Stimulated activated CD8-positive, alpha-beta memory T cell treated with anti-CD3 and anti-CD28 coated beads, Interleukin-7, amount 100 ng/mL, for 48 hours (primary cell): ENCODE data around the gene STK36.
A peak's percentile ranks its signal among the peaks of the same experiment; 100 is the strongest.

Experiments
- DNase-seq, 2 donors: peaks; one replicate each; pipeline ENCODE4 v3.0.0-alpha.2; 2020; ENCODE audit warnings: low read depth in 1 of 2; ENCODE audit errors: extremely low read depth in 1 of 2

The STK36 gene

DNA sequence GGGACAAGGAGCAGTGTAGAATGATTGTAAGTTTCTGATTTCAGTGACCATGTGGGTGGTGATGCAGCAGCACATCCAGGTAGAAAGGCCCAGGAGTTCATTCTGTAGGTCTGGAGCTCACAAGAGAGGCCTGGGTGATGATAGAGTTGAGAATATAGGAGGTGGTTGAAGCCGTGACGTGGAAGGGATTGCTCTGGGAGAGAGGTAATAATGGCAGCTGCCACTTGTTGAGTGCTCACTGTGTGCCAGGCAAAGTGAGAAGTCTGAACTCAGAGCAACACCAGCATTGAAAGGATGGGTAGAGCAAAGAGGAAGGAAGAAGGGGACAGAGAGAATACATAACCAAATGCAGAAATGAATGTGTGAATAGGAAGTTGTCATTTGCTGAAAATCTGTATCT is 42.0 kb downstream of the STK36 start:
- DNase-seq, result no peak

- DNase-seq, result no peak
Observed at GRCh38 chr2:218716070-218716469, 44.2 kb downstream of the STK36 start.

DNA sequence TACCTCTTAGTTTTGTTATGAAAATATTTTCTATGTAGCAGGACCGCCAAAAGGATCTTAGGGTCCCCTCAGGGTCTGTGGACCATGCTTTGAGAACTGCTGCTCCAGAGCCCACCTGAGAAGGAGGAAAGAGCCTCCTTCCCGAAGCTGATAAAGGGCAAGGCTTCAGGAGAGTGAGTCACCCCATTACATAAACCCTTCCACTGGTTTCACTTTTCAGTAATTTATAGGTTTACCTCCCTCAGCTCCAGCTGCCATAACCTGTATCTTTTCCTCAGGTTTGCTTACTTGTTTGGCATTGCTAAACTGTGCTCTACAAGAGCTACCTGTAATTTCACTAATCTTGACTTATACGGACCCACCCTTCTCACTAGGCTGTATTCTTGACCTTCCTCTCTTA is 45.4 kb downstream of the STK36 start:
- no peak for DNase-seq

DNA sequence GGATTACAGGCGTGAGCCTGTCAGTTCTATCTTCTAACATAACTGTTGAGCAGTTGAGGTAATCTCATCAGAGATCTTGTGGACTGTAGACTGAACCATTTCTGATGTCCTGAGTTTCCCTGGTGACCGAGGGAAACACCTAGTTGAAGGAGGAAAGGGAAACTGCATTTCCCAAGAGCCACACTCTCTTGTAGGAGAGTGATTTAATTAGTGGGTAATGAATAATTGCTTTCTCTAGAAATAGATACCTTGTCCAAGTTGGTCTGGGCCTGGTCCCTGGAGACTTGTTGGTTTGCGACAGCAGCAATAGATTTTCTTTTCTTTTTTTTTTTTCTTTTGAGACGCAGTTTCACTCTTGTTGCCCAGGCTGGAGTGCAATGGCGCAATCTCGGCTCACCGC is 46.2 kb downstream of the STK36 start:
- DNase-seq, result no peak

GRCh38 chr2:218719457-218719856 is 47.6 kb downstream of the STK36 start:
- DNase-seq, result no peak

DNA sequence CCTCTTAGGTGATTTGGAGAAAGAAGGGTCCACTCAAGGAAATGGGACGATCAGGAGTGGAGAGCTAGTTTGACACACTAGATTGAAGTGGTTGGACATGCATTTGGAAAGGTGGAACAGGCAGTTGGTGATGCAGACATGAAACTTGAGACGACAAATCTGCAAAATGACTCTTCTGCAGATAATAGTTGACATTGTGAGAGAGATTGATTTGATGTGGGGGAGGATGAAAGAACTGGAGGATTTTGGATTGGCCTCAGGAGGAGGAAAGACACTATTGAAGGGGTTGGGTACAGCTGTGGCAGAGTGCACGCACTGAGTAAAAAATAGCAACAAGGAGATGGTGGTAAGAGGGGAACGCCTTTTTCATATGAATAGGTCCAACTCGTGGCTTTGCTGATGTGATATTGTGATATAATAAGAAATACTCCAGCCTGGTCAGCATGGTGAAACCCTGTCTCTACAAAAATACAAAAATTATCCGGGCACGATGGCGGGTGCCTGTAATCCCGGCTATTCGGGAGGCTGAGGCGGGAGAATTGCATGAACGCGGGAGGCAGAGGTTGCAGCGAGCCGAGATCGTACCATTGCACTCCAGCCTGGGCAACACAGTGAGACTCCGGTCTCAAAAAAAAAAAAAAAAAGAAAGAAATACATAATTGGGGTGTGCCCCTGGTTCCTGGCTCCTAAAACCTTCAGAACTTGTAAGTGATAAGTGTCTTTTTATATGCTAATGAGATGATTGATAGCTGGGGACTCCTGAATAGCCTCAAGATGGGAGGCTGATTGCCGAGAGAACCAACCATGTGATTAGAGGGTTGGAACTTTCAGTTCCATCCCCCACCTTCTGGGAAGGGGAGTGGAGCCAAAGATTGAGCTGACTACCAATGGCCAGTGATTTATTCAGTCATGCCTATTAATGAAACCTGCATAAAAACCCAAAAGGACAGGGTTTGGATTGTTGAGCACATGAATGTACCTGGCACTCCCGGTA is 48.5 kb downstream of the STK36 start:
- no peak for DNase-seq

DNA sequence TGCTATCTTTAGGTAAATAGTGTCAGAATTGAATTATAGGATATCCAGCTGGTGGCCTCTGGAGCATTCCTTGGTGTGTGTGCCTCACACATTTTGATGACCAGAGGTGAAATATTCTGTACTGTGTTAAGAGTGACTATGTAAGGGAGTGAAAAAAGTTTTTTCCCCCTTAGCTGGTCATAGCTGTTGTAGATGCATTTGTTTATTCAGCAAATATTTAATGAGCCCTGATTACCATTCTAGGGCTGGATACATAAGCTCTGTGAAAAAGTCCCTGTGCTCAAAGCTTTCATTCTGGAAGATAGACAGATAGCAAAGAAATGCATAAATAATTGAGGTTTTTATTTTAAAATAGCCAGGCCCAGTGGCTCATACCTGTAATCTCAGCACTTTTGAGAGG is 49.6 kb downstream of the STK36 start:
- no peak for DNase-seq

GRCh38 chr2:218721934-218722333 is 50.0 kb downstream of the STK36 start:
- DNase-seq, result no peak

DNA sequence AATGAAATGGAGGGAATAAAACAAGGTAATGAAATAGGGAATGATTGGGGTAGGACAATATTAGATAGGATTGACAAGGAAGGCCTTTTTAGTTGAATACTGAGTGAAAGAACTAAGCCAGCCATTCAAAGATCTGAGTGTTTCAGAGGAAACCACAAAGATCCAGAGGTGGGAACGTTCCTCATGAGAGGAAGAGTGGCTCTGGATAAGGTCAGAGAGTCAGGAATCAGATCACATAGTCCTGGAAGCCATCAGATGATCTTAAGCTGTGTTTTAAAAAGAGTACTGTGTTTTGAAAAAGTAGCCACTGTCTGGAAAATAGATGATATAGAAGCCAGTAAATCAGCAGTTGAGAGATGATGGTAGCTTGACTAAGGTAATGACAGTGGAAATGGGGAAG is 50.5 kb downstream of the STK36 start:
- no peak for DNase-seq

GRCh38 chr2:218722876-218723785 is 51.2 kb downstream of the STK36 start:
- DNase-seq, result no peak

DNA sequence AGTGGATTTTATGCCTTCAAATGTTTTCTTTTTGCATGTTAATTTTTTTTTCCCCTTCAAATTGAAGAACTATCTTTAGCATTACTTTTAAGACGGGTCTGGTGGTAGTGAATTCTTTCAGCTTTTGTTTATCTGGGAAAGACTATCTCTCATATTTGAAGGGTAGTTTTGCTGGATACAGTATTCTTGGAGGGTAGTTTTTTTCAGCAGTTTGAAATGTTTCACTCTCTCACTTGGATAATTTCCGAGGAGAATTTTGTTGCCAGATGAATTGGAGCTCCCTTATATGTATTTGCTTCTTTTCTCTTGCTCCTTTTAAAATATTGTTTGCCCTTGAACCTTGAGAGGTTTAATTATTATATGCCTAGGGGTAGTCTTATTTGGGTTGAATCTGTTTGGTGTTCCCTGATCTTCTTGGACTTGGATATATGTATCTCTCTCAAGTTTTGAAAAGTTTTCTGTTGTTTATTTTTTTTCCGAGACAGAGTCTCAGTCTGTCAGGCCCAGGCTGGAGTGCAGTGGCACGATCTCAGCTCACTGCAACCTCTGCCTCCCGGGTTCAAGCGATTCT is 54.2 kb downstream of the STK36 start:
- DNase-seq, result no peak

DNA sequence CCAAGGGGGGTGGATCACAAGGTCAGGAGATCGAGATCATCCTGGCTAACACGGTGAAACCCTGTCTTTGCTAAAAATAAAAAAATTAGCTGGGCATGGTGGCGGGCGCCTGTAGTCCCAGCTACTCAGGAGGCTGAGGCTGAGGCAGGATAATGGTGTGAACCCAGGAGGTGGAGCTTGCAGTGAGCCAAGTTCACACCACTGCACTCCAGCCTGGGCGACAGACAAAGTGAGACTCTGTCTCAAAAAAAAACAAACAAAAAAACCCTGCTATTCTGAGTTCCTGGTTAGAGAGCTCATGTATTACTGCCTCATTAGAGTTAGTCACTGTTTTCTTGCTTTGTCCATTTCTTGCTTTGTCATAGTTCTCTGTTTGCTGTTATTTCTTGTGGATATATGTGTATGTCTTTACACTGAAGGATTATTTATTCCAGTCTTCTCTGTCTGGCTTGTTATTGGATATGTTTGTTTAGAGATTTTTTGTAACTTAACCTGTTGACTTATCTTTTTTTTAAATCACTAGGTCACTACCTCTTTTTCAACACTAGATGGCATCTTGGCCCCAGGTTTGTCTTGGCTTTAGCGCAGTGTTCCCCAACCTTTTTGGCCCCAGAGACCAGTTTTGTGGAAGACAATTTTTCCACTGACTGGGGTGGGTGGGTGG is 55.7 kb downstream of the STK36 start:
- DNase-seq, result no peak

DNA sequence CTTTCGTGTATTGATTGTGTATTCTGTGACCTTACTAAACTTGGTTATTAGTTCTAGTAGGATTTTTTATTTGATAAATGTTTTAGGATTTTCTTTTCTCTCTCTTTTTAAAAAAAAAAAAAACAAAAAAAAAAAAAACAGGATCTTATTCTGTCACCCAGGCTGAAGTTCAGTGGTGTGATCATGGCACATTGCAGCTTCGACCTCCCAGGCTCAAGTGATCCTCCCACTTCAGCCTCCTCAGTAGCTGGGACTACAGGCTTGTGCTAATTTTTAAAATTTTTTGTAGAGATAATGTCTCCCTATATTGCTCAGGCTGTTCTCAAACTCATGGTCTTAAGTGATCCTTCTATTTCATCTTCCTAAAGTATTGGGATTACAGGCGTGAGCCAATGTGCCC is 57.8 kb downstream of the STK36 start:
- DNase-seq, result no peak

GRCh38 chr2:218732052-218732760 is 60.3 kb downstream of the STK36 start:
- no peak for DNase-seq

- DNase-seq, result no peak
Observed at GRCh38 chr2:218732761-218733158, 60.9 kb downstream of the STK36 start.

- peak in 1 of 2 donors; percentile 25 for DNase-seq
Observed at GRCh38 chr2:218733171-218734021, 61.5 kb downstream of the STK36 start.

- no peak for DNase-seq
Observed at GRCh38 chr2:218734190-218734975, 62.5 kb downstream of the STK36 start.

DNA sequence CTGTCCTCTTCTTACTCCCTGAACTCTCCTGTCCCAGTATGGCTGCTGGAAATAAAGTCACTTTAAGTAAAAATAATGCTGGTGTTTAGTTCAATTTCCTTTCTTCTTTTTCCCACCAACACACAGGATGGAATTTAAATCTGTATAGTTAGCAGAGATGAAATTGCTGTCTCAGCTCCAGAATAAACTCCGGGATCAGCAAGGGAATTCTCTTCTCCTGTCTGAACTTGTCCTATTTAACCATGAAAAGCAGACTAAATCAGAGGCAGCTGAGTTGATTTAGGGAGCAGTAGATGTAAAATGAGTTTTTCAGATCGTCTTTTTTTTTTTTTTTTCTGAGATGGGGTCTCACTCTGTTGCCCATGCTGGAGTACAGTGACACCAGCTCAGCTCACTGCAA is 64.6 kb downstream of the STK36 start:
- no peak for DNase-seq
